ENCODE results near the gene LRFN2. TPM values are rescaled to one million over a fixed set of nuclear protein-coding genes. Genes with fewer than 3 reads are reported as not detected.

The LRFN2 gene
- total and polyA plus RNA-seq, 4 donors: under 0.01 to 0.01 TPM; not detected in 2

DNA sequence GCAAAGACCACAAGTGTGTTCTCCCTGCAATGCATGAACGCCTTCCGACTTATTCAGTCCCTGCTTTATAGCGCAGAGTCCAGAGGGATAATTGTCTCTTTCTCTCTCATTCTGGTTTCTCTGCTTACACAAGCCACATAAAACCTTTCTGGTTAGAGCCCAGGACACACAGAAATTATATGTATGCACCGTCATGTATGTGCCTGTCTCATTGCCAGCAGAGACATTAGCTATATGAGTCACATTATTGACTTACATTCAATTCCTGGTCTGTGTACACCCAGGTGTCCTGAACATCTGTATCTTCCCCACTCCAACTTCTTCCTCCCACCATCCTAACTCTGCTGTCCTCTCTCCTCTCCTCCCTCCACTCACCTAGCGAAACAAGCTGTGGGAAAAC, 44.0 kb downstream of the LRFN2 start:
- H3K9me3 ChIP-seq (ENCODE audit: control insufficient read depth in 4 of 4, low read length in 3 of 4): no peaks in the 10 kb centered on the region
- no peaks in the 10 kb centered on the region for H3K27me3 ChIP-seq (ENCODE audit: control insufficient read depth in 4 of 4, insufficient read depth in 4 of 4, low read length in 3 of 4)
- DNase-seq (ENCODE audit: low spot score): no peak
- no peak overlapping the region for H3K4me3 ChIP-seq (ENCODE audit: low read depth in 1 of 3, low read length in 3 of 3)
- H3K4me1 ChIP-seq (ENCODE audit: control insufficient read depth in 4 of 4, insufficient read depth in 4 of 4, low read length in 3 of 4): no peaks in the 10 kb centered on the region
- H3K9ac ChIP-seq (ENCODE audit: low read depth in 1 of 2, low read length in 2 of 2): no peak overlapping the region
- TF ChIP-seq JUND (IDR thresholded peaks at IDR 0.05): no peak
- 74% methylated on average over 5 of the region's 5 CpGs for WGBS
- no peaks in the 10 kb centered on the region for H3K36me3 ChIP-seq (ENCODE audit: control insufficient read depth in 4 of 4, insufficient read depth in 3 of 4, low read depth in 1 of 4, low read length in 3 of 4)
- no peak overlapping the region for H3K27ac ChIP-seq (ENCODE audit: low read depth in 1 of 2, low read length in 2 of 2)

DNA sequence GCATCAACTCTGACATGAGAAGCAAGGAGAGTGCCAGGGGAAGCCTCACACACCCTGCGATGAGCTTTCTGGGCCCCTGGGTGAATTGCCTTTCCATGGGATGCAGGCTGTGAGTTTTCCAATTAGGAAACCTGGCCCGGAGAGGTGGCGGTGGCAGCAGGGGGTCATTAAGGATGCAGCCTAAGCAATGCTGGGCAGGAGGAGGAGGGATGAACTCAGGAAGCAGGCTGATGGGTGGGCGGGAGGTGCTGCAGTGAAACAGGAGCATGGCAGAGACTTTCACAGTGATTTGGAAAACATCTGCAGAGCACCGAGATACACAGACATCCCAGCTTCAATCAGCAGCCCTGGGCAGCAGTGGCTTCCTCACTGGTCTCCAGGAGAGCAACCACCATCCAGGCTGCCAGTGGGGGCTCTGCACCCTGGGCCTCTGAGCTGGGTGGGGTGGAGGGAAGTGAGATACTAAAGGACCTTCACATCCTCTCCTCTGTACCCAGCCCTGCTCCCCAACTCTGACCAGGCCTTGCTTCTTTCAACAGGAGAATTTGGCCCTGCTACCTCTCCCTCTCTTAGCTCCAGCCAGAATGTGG, 44.9 kb downstream of the LRFN2 start:
- no peak overlapping the region for H3K9ac ChIP-seq (ENCODE audit: low read depth in 1 of 2, low read length in 2 of 2)
- no peaks in the 10 kb centered on the region for H3K4me1 ChIP-seq (ENCODE audit: control insufficient read depth in 4 of 4, insufficient read depth in 4 of 4, low read length in 3 of 4)
- no peak overlapping the region for H3K4me3 ChIP-seq (ENCODE audit: low read depth in 1 of 3, low read length in 3 of 3)
- H3K36me3 ChIP-seq (ENCODE audit: control insufficient read depth in 4 of 4, insufficient read depth in 3 of 4, low read depth in 1 of 4, low read length in 3 of 4): no peaks in the 10 kb centered on the region
- TF ChIP-seq, protein P1, sequence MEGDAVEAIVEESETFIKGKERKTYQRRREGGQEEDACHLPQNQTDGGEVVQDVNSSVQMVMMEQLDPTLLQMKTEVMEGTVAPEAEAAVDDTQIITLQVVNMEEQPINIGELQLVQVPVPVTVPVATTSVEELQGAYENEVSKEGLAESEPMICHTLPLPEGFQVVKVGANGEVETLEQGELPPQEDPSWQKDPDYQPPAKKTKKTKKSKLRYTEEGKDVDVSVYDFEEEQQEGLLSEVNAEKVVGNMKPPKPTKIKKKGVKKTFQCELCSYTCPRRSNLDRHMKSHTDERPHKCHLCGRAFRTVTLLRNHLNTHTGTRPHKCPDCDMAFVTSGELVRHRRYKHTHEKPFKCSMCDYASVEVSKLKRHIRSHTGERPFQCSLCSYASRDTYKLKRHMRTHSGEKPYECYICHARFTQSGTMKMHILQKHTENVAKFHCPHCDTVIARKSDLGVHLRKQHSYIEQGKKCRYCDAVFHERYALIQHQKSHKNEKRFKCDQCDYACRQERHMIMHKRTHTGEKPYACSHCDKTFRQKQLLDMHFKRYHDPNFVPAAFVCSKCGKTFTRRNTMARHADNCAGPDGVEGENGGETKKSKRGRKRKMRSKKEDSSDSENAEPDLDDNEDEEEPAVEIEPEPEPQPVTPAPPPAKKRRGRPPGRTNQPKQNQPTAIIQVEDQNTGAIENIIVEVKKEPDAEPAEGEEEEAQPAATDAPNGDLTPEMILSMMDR (IDR thresholded peaks at IDR 0.05; ENCODE audit: low read depth, low read length, missing input control): no peak
- TF ChIP-seq TAF1 (conservative IDR thresholded peaks at IDR 0.05) (no peak), NR2F2 (IDR thresholded peaks at IDR 0.05) (no peak), GABPA (IDR thresholded peaks at IDR 0.05 in 1 of 2, conservative IDR thresholded peaks at IDR 0.05 in 1 of 2) (no peak), FOXA1 (IDR thresholded peaks at IDR 0.05) (no peak), RXRA (IDR thresholded peaks at IDR 0.05) (no peak)
- TF ChIP-seq, protein P2, sequence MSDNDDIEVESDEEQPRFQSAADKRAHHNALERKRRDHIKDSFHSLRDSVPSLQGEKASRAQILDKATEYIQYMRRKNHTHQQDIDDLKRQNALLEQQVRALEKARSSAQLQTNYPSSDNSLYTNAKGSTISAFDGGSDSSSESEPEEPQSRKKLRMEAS (IDR thresholded peaks at IDR 0.05): no peak
- TF ChIP-seq, protein P3, sequence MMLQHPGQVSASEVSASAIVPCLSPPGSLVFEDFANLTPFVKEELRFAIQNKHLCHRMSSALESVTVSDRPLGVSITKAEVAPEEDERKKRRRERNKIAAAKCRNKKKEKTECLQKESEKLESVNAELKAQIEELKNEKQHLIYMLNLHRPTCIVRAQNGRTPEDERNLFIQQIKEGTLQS (IDR thresholded peaks at IDR 0.05): no peak
- TF ChIP-seq, protein P4, sequence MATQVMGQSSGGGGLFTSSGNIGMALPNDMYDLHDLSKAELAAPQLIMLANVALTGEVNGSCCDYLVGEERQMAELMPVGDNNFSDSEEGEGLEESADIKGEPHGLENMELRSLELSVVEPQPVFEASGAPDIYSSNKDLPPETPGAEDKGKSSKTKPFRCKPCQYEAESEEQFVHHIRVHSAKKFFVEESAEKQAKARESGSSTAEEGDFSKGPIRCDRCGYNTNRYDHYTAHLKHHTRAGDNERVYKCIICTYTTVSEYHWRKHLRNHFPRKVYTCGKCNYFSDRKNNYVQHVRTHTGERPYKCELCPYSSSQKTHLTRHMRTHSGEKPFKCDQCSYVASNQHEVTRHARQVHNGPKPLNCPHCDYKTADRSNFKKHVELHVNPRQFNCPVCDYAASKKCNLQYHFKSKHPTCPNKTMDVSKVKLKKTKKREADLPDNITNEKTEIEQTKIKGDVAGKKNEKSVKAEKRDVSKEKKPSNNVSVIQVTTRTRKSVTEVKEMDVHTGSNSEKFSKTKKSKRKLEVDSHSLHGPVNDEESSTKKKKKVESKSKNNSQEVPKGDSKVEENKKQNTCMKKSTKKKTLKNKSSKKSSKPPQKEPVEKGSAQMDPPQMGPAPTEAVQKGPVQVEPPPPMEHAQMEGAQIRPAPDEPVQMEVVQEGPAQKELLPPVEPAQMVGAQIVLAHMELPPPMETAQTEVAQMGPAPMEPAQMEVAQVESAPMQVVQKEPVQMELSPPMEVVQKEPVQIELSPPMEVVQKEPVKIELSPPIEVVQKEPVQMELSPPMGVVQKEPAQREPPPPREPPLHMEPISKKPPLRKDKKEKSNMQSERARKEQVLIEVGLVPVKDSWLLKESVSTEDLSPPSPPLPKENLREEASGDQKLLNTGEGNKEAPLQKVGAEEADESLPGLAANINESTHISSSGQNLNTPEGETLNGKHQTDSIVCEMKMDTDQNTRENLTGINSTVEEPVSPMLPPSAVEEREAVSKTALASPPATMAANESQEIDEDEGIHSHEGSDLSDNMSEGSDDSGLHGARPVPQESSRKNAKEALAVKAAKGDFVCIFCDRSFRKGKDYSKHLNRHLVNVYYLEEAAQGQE (IDR thresholded peaks at IDR 0.05): no peak
- no peak for DNase-seq (ENCODE audit: low spot score)
- H3K27me3 ChIP-seq (ENCODE audit: control insufficient read depth in 4 of 4, insufficient read depth in 4 of 4, low read length in 3 of 4): no peaks in the 10 kb centered on the region
- WGBS: 85% methylated on average over 5 of the region's 5 CpGs
- no peaks in the 10 kb centered on the region for H3K9me3 ChIP-seq (ENCODE audit: control insufficient read depth in 4 of 4, low read length in 3 of 4)
- no peak overlapping the region for H3K27ac ChIP-seq (ENCODE audit: low read depth in 1 of 2, low read length in 2 of 2)

DNA sequence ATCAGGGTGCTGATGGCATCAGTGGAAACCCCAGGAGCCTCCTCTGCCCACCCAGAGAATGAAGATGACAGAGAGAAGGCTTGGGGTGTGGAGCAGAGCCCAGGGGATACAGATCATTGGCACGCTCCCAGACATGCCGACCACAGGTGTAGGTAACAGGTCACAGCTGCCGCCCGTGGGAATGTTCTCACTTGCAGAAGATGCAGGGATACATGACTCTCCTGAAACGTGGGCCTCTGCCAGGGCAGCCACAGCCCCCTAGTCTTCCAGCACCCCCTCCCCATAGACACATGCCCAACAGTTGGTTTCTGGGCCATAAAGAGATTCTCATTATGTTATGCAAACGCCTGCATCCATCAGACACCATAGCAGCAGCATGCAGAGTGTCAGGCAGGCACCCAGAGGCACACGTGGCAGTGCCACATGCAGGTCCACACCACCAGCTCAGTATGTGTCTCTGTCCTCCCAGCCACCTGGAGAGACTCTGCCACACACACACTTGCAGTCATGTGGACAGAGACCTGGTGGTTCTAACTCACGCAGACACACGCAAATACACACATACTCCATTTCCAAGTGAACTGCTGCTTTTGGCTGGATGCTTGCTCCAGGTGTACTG, 45.5 kb downstream of the LRFN2 start:
- H3K9ac ChIP-seq (ENCODE audit: low read depth in 1 of 2, low read length in 2 of 2): no peak overlapping the region
- no peak overlapping the region for H3K4me3 ChIP-seq (ENCODE audit: low read depth in 1 of 3, low read length in 3 of 3)
- H3K27ac ChIP-seq (ENCODE audit: low read depth in 1 of 2, low read length in 2 of 2): no peak overlapping the region
- no peaks in the 10 kb centered on the region for H3K27me3 ChIP-seq (ENCODE audit: control insufficient read depth in 4 of 4, insufficient read depth in 4 of 4, low read length in 3 of 4)
- no peaks in the 10 kb centered on the region for H3K36me3 ChIP-seq (ENCODE audit: control insufficient read depth in 4 of 4, insufficient read depth in 3 of 4, low read depth in 1 of 4, low read length in 3 of 4)
- no peaks in the 10 kb centered on the region for H3K9me3 ChIP-seq (ENCODE audit: control insufficient read depth in 4 of 4, low read length in 3 of 4)
- WGBS: 73% methylated on average over 9 of the region's 9 CpGs
- H3K4me1 ChIP-seq (ENCODE audit: control insufficient read depth in 4 of 4, insufficient read depth in 4 of 4, low read length in 3 of 4): no peaks in the 10 kb centered on the region
- no peak for DNase-seq (ENCODE audit: low spot score)
- TF ChIP-seq, protein P1 (IDR thresholded peaks at IDR 0.05; ENCODE audit: low read depth, low read length, missing input control): no peak
- no peak for TF ChIP-seq RAD21 (IDR thresholded peaks at IDR 0.05)
- TF ChIP-seq, protein P4 (IDR thresholded peaks at IDR 0.05): no peak
- TF ChIP-seq HNF4A (conservative IDR thresholded peaks at IDR 0.05): no peak
- TF ChIP-seq RXRA (IDR thresholded peaks at IDR 0.05): no peak
